ENCODE results near the gene RHOT2.

DNA sequence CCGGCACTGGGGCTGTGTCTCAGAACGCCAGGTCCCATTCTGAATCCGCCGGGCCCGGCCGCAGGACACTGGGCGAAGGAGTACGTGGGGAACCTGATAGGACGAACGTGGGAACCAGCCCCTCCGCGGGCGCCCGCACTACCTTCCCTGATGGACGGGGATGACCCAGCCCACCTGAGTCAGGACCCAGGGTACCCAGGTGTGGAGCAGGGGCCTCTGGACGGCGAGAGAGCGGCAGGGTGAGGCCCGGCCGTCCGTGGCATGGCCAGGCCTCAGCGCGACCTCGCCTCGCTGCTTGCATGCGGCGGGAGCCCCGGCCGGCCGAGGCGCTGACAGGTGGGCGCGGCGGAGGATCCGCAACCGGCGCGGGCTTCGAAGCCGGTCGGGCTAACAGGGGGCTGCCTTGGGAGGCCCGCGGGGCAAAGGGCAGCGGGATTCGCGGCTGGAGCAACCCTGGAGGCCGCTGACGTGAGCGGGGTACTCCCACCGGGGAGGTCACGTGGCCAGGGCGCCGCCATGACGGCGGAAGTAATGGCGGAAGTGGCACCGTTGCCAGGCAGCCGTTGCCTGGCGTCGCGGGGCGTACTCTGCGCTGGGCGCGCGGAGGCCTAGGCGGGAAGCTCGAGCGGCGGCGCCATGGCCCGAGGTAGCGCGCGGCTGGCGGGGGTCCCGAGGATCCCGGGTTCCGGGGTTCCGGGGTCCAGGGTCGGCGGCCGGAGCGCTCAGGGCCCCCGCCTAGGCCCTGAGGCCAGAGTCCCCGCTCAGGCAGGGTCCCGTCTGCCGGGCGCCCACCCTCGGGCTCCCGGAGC is 18.9 kb upstream of the RHOT2 start, which contains the start of gene WDR90:
- TF ChIP-seq EZH2phosphoT487 (IDR thresholded peaks at IDR 0.05) (no peak), CTCF (IDR thresholded peaks at IDR 0.05) (no peak), EZH2 (IDR thresholded peaks at IDR 0.05) (no peak)

Data from neural progenitor cell (in vitro differentiated cells).